8988T (cell line): ENCODE data around the gene NPBWR2.
"Not testable (repeated sequence)": the region's sequence is repeated elsewhere in the genome, so short reads cannot be mapped to it uniquely, and the experiment has no call there.

Experiments
- DNase-seq: peaks from one replicate; pipeline ENCODE4 v3.0.0; 2011

Gene NPBWR2

DNA sequence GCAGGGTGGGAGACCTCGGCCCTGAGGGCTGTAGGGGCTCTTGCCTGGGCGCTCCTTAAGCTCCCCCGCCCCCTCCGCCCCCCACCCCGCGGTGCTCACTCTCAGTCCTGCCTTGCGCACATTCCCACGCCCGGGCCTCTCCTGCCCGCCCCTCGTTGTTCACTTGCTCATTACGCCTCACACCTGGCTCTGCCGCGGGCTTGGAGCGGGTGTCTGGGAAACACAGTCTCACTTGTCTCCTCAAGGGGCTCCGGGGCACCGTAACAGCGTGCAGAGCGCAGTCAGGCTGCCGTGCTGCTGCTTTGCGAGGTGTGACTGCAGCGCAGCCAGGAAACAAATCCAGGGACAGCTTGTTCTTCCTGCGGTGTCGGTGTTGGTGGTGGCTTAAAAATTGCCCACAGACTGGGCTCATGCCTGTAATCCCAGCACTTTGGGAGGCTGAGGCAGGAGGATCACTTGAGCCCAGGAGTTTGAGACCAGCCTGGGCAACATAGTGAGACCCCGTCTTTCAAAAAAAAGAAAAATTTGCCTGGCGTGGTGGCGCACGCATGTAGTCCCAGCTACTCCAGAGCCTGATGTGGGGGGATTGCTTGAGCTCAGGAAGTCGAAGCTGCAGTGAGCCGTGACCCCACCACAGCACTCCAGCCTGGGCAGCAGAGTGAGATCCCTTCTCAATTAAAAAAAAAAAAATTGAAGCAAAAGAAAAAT, 4.6 kb downstream of the NPBWR2 start:
- DNase-seq: no peak

DNA sequence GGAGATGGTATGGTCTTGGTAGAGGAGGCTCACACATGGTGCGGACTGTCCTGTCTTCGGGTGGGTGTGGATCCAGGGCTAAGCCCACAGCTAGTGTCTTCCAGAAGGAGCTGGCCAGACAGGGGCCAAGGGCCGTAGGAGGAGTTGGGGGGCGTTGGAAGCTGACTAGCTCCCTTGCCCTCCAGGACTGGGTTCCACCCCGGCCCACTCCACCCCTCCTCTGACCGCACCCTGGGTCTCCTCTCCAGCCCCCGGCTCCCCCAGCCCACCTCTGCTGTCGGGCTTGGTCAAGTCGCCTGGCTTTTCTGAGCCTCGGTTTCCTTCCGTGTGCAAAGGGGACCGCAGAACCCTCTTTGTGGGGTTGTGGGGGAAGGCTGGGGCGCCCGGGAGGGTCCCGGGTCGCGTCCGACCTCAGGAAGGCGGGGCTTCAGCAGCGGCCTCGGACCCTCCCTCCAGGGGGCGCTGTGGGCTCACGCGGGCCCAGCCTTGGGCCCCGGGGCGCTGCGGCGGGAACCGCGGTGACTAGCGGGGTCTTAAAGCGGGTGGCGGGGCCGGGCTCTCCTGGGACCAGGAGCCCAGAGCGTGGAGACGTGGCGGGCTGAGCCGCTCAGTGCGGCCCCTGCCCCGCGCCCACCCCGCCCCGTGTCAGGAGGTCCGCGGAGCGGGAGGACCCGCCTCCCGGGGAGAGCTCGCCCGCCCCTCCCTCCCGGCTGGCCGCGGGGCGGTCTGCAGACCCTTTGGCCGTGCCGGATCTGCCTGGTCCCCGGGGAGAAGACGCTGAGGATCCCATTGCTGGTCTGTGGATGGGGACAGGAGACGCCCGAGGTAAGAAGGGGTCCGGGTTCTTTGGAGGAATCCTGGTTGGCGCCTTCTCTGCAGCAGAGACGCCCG, 5.4 kb downstream of the NPBWR2 start:
- DNase-seq: peak; percentile 91

DNA sequence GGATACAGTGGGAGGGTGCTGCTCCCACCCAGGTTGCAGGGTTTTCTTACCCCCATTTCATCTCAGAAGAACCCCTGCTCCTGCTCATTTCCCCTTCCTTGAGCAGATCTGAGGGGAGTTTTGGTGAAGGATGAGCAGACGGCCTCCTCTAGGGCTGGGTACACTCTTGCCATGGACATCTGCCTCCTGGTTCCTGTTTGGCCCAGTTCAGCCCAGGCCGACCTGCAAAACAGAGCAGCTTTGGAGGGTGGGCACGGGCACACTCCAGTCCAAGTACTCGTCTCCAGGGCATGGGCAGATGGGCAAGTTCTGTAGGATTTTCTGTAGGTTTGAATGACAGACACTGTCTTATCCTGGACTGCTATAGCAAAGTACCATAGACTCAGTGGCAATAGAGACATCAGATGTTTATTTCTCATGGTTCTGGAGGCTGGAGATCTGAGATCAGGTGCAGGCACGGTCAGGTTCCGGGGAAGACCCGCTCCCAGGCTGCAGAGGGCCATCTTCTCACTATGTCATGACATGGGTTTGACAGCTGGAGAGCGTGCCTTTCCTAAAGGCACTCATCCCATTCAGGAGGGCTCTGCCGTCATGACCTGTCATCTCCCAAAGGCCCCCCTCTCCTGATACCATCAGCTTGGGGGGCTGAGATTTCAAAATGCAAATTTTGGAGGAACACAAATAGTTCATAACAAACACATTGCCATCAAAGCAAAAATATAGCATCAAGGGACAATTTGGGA, 6.2 kb downstream of the NPBWR2 start:
- no peak for DNase-seq

DNA sequence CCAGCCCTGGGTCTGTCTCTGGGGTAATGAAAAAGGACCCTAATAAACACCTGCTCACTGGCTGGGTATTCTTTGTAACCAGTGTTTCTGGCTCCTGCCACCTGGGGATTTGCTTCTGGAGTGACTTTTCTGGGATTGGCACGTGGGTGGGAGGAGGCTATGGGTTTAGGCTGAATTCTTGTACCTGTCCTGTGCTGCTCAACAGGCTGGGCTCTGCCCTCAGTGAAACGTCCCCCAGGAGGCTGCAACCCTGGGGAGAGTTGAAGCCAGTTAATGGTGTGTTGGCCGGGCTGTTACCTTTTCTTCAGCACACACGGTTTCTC, 6.8 kb downstream of the NPBWR2 start:
- DNase-seq: no peak

DNA sequence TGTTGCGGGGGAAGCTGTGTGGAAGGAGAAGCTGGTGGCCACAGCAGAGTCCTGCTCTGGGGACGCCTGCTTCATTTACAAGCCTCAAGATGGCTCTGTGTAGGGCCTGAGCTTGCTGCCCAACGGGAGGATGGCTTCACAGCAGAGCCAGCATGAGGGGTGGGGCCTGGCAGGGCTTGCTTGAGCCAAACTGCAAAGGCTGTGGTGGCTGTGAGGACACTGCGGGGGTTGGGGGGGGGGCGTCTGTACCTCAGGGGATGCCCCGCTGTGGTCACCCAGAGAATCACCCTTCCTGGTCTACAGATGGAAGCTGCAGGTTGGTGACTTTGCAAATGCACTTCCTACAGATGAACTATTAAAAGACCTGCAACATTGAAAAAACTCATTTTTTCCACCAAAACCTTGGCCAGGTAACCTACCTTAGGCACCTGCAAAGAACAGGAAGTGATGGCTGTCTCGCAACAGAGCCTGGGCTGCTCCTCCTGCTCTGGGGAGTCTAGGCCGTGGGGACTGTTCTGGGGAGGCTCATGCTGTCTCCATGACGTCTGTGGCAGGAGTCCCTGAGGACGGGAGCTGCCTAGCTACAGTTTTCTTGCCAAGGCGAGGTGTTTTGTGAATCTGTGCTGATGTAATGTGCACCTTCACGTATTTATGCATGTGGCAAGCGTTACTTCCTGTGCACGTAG, 7.3 kb downstream of the NPBWR2 start:
- DNase-seq: no peak

DNA sequence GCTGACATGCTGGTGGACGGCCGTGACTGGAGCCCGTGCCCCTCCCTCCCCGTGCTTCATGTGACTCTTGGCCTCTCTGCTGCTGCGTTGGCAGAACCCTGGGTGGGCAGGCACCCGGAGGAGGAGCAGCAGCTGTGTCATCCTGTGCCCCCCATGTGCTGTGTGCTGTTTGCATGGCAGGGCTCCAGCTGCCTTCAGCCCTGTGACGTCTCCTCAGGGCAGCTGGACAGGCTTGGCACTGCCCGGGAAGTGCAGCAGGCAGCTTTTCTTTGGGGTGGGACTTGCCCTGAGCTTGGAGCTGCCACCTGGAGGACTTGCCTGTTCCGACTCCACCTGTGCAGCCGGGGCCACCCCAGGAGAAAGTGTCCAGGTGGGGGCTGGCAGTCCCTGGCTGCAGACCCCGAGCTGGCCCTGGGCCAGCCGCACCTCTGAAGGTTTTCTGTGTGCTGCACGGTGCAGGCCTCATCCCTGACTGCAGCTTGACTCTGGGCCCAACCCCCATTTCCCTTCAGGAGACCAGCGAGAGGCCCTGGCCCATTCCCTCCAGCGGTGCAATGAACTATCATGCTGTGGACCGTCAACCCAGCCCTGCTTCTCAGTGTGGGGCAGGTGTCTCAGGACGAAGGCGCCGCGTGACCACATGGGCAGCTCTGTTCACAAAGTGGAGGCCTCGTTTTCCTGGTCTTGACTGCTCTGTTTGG, 8.1 kb downstream of the NPBWR2 start:
- DNase-seq: no peak

DNA sequence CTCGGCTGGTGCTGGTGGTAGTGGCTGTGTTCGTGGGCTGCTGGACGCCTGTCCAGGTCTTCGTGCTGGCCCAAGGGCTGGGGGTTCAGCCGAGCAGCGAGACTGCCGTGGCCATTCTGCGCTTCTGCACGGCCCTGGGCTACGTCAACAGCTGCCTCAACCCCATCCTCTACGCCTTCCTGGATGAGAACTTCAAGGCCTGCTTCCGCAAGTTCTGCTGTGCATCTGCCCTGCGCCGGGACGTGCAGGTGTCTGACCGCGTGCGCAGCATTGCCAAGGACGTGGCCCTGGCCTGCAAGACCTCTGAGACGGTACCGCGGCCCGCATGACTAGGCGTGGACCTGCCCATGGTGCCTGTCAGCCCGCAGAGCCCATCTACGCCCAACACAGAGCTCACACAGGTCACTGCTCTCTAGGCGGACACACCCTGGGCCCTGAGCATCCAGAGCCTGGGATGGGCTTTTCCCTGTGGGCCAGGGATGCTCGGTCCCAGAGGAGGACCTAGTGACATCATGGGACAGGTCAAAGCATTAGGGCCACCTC, 8.8 kb downstream of the NPBWR2 start:
- no peak for DNase-seq

DNA sequence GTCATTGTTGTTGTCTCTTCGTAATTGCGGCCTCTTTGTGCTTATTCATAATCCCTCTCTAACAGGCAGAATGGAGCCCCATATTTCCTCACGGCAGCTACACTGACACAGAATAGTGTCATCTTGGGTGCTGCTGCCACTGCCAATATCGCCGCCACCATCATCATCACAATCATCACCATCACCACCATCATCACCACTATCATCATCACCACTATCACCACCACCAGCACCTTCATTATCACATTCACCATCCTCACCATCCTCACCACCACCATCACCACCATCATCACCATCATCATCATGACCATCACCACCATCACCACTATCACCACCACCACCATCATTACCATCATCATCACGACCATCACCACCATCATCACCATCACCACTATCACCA, 10.8 kb downstream of the NPBWR2 start:
- DNase-seq: no peak

DNA sequence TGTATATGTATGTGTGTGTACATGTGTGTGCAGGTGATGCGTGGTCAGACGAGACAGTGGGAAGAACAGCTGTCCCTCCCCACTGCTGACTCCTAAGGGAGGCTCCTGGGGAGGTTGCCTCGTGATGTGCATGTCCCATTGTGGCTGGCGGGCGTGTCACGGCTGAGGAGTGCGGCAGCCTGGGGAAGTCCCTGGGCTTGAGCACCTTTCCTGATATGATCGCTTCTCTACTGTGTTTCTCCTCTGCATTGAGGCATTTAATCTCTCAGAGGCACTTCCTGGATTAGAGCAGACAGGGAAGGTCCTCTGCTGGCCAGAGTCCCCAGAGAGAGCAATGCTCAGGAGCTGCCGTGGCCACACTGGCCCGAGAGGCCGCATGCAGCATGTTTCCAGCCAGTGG, 11.4 kb downstream of the NPBWR2 start:
- DNase-seq: no peak

DNA sequence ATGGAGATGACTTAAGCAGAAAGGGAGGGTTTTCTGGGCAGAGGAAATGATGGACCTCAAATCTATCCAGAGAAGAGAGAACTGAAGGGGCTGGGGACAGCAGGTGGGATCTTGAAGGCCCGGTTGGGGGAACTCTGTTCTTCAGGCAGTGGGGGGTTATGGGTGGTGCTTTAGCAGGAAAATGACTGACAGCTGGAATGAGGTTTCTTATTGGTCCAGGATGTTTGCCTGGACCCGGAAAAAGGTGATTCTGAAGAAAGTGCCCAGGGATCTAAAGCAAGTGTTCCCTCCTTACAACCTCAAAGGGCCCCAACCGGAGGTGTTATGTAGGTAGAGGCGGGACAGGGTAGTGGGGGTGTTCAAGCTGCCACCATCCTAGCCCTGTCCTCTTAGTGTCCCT, 11.9 kb downstream of the NPBWR2 start:
- DNase-seq: no peak

DNA sequence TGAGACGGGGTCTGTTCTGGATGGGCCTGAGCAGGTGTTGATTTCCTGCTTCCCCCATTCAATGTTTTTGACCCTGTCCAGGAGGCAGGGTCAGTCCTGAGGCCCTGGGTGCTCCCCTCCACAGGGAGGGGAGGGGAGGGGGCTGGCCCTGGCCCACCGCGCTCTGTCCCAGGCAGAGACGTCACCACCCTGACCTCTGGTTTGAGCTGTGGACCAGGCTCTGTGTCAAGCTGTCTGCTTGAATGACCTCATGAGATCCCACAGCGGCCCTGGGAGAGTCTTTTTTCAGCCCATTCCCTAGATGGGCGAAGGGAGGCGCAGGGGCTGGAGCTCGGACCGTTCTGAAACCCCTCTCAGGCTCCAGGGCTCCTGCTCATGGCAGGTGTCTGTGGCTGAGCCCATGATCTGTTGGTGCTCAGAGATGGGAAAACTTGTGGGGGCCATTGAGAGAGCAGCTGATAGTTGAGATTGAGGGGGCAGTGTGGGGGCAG, 14.3 kb downstream of the NPBWR2 start:
- no peak for DNase-seq

DNA sequence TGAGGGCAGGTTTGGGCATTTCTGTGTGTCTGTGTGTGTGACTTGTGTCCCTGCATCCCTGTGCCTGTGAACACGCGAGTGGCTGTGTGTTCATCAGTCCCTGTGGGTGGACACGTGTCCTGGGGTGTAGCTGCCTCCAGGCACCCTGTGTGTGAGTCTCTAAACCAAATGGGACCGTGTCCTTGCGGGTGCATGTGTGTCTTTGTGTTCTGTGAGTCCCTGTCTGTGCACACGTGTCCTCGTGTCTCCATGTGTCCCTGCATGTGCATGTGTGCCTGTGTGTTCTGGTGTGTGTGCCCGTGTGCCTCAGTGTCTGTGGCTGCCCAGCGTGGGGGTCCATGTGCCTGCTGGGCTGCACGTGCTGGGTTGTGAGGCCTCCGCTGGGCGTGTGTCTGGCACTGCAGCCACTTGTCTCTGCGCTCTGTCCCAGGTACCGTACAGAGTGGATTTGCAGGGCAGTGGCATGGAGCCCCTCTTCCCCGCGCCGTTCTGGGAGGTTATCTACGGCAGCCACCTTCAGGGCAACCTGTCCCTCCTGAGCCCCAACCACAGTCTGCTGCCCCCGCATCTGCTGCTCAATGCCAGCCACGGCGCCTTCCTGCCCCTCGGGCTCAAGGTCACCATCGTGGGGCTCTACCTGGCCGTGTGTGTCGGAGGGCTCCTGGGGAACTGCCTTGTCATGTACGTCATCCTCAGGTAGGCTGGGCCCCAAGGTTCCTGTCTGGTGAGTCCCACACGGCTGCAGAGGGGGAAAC, 14.9 kb downstream of the NPBWR2 start:
- DNase-seq: no peak

DNA sequence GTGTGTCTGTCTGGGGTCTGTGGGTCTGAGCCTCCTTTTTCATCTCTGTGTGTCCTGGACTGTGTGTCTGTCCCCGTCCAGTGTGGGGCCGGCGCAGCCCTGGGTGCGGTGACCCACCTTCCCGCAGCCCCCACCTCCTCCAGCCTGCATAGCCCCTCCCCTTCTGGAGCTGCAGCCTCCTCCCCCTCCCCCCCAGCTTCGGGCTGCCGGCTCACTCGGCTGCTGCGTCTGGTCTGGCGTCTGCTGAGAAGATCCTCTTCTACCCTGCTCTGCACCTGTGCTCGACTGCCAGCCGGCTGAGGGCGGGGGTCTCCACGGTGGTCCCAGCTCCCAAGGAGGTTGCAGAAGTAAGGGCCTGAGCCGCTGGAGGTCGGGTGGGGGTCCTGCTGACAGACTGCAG, 15.6 kb downstream of the NPBWR2 start:
- no peak for DNase-seq

DNA sequence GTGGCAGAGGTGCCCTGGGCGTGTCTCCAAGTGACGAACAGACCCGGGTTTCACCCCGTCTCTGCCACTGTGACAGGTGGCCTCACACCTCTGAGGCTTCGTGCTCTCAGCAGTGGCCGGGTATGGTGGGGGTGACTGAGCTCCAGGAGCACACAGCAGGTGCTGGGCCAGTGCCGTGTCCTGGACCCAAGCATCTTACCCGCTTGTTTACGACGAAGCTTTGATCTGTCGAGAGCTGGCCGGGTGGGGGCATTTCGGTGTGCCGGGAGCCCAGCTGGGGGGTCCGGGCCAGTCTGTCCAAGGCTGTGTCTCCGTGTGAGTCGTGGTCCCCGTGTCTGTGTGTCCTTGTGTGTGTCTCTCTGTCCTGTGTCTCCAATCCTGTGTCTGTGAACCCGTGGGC, 16.0 kb downstream of the NPBWR2 start:
- no peak for DNase-seq

DNA sequence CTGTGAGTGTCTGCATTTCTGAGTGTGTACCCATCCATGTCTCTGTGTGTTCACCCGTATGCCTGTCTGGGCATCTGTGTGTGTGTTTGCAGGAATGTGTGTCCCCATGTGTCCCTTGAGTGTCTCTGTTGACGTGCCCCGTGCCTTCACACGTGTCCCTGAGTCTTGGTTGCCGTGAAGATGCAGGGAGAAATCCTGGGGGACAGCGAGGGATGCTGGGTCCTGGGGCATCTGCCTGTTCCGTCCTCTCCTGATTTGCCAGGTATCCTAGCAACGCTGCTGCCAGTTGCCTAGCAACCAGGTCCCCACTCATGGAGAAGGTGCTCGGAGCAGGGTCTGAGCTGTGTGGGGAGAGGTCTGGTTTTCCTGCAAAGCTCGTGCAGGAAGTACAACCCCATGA, 17.2 kb downstream of the NPBWR2 start:
- DNase-seq: no peak

DNA sequence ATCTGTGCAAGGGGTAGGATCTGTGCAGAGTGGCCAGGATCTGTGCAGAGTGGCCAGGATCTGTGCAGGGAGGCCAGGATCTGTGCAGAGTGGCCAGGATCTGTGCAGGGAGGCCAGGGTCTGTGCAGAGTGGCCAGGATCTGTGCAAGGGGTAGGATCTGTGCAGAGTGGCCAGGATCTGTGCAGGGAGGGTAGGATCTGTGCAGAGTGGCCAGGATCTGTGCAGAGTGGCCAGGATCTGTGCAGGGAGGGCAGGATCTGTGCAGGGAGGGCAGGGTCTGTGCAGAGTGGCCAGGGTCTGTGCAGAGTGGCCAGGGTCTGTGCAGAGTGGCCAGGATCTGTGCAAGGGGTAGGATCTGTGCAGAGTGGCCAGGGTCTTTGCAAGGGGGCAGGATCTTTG, 18.8 kb downstream of the NPBWR2 start:
- not testable (repeated sequence) for DNase-seq

DNA sequence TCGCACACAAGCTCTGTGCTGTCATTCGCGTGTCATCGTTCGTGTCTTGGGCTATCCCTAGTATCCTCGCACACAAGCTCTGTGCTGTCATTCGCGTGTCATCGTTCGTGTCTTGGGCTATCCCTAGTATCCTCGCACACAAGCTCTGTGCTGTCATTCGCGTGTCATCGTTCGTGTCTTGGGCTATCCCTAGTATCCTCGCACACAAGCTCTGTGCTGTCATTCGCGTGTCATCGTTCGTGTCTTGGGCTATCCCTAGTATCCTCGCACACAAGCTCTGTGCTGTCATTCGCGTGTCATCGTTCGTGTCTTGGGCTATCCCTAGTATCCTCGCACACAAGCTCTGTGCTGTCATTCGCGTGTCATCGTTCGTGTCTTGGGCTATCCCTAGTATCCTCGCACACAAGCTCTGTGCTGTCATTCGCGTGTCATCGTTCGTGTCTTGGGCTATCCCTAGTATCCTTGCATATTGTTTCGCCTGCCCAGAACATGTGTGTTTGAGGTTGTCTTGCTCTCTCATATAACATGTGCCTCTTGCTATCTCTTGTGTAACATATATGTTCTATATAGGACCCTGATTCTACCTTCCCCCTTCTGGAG, 20.0 kb downstream of the NPBWR2 start:
- not testable (repeated sequence) for DNase-seq

DNA sequence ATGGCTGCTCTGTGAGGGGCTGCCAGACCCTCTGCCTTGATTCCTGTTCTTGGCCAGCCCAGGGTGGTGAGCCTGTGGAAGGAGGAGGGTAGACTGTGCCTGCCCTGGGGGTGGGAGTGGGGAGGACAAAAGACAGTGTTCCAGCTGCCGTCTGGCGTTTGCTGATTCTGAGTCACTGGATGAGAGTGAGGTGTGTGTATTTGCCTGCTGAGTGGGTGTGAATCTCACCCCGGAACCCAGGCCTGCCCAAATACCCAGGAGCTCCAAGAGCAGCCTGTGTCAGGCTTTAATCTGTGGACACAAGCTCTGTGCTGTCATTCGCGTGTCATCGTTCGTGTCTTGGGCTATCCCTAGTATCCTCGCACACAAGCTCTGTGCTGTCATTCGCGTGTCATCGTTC, 20.6 kb downstream of the NPBWR2 start:
- DNase-seq: no peak

DNA sequence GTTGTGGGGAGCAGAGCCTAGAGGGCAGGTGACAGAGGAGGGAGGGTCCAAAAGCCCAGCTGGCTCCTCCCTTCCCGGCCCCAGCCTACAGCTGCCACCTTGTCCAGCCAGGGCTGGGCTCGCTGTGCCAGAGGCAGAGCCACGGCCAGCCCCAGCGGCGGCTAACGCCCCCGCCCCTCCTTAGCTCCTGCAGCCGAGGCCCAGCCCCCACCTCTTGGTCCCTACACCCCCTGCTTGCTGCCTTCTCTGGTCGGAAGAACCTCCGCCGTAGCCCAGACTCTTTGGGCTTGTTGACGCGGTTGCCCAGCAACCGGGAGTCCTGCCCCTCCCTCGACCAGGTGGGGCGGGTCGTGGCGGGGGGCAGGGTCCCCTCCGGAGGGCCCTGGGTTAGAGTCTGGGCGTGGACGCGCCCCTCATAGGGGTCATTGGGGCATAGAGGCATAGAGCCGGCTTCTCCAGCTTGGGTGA, 22.6 kb downstream of the NPBWR2 start:
- no peak for DNase-seq

DNA sequence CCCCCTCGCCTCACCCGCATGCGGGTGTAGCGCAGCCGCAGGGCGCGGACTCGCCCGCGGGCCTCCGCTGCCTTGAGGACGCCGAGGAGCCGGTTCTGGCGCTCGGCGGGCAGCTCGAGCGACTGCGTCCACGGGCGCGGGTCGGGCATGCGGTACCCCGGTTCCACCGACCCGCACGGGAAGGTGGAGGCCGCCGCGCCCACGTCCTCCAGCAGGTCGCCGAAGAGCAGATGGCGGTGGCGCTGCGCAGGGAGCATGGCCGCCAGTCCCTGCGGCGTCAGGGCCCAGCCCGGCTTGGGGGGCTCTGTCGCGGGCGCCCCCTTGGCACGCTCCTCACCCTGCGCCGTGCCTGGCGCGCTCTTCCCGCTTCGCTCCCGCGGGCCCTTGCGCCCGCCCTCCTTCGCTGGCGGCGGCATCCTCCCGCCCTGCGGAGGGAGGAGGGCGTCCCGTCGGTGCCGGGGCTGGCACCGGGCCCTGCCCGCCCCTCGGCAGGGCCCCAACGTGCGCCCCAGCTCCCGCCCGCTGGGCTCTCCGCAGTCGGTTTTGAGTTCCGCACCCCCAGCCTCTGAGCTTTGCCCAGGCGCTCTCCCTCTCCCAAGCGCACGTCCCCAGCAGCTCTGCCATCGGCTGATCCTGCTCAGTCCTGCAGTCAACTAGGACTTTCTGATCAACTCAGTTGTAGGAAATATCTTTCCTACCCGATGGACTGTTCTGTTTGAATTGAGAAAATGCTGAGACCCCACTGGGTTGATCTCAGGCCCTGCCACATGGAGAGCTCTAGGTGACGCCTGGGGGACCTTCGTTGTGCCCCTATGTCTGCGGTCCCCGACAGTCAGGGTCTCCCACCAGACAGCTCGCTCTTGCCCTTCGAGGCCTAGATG, 23.3 kb downstream of the NPBWR2 start, which contains the start of gene LKAAEAR1:
TSS of gene LKAAEAR1 (minus strand) at position 595 of the 881 bp plus-strand sequence. CDS start at position 416, 179 bp downstream.
- no peak for DNase-seq
